ENCODE data around the gene NEK9. TPM values are rescaled to one million over a fixed set of nuclear protein-coding genes. Genes with fewer than 3 reads are reported as not detected.

The NEK9 gene
- total and polyA plus RNA-seq, 2 experiments from 2014 or later: 16.3 to 31.1 TPM

DNA sequence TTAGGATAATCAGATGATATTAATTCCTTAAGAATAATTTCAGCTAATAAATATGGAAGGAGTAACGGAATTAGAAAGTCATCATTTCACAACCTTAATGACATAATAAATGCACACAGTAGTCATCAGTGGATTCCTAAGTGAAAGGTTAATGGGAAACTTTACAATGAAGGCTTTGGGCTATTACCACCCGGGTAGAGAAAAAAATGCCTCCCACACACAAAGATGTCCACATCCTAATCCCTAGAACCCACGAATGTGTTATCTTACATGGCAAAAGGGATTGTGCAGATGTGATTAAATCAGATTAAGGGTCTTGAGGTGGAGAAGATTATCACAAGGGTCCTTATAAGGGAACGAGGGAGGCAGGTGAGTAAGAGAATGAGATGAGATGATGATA lies 43.9 kb upstream of the NEK9 start:
- DNase-seq (ENCODE audit: low spot score) (no peak), ATAC-seq (no peak)
- Histone ChIP-seq H3K4me3 (no peak overlapping the region), H3K9me2 (ENCODE audit: insufficient read depth) (no peaks in the 10 kb centered on the region), H3K27ac (ENCODE audit: low read depth) (no peak overlapping the region), H2AFZ (no peak overlapping the region), H3K27me3 (ENCODE audit: insufficient read depth) (no peaks in the 10 kb centered on the region), H3K4me1 (ENCODE audit: insufficient read depth) (peaks cover 32% of the 10 kb centered on the region), H4K20me1 (replicated peaks; ENCODE audit: insufficient read depth) (peaks cover 49% of the 10 kb centered on the region), H3K79me2 (replicated peaks; ENCODE audit: insufficient read depth) (peaks cover 100% of the 10 kb centered on the region), H3F3A (replicated peaks; ENCODE audit: low read depth) (no peaks in the 10 kb centered on the region), H3K36me3 (ENCODE audit: insufficient read depth) (no peaks in the 10 kb centered on the region), H3K4me2 (no peak overlapping the region)
- peaks cover 29% of the 10 kb centered on the region for H3K4me1 Mint-ChIP-seq
- H3K9me3 Mint-ChIP-seq: no peaks in the 10 kb centered on the region
- peaks cover 3% of the 10 kb centered on the region for H3K27me3 Mint-ChIP-seq (ENCODE audit: insufficient read depth, low read depth, poor library complexity)
- H3K36me3 Mint-ChIP-seq (ENCODE audit: low read depth): no peaks in the 10 kb centered on the region
- no peak overlapping the region for H3K4me3 Mint-ChIP-seq
- TF ChIP-seq NANOG (IDR thresholded peaks at IDR 0.05; ENCODE audit: borderline replicate concordance): no peak
- no peak for TF ChIP-seq CTCF (conservative IDR thresholded peaks at IDR 0.05; ENCODE audit: low read depth in 2 of 2)
- no peak for TF ChIP-seq STAT1 (IDR thresholded peaks at IDR 0.05; ENCODE audit: unreplicated experiment)
- no peak for TF ChIP-seq CREB1 (CRISPR knock-in tag; IDR thresholded peaks at IDR 0.05; ENCODE audit: low read depth)
- TF ChIP-seq JUNB (IDR thresholded peaks at IDR 0.05; ENCODE audit: unreplicated experiment): no peak
- no peak for TF ChIP-seq EZH2phosphoT487 (IDR thresholded peaks at IDR 0.05; ENCODE audit: unreplicated experiment)
- no peak for TF ChIP-seq EZH2 (IDR thresholded peaks at IDR 0.05; ENCODE audit: low read depth, unreplicated experiment)
- no peak for TF ChIP-seq ZNF462 (CRISPR knock-in tag; IDR thresholded peaks at IDR 0.05)
- TF ChIP-seq, protein P1, sequence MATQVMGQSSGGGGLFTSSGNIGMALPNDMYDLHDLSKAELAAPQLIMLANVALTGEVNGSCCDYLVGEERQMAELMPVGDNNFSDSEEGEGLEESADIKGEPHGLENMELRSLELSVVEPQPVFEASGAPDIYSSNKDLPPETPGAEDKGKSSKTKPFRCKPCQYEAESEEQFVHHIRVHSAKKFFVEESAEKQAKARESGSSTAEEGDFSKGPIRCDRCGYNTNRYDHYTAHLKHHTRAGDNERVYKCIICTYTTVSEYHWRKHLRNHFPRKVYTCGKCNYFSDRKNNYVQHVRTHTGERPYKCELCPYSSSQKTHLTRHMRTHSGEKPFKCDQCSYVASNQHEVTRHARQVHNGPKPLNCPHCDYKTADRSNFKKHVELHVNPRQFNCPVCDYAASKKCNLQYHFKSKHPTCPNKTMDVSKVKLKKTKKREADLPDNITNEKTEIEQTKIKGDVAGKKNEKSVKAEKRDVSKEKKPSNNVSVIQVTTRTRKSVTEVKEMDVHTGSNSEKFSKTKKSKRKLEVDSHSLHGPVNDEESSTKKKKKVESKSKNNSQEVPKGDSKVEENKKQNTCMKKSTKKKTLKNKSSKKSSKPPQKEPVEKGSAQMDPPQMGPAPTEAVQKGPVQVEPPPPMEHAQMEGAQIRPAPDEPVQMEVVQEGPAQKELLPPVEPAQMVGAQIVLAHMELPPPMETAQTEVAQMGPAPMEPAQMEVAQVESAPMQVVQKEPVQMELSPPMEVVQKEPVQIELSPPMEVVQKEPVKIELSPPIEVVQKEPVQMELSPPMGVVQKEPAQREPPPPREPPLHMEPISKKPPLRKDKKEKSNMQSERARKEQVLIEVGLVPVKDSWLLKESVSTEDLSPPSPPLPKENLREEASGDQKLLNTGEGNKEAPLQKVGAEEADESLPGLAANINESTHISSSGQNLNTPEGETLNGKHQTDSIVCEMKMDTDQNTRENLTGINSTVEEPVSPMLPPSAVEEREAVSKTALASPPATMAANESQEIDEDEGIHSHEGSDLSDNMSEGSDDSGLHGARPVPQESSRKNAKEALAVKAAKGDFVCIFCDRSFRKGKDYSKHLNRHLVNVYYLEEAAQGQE (IDR thresholded peaks at IDR 0.05; ENCODE audit: unreplicated experiment): no peak
- TF ChIP-seq ZNF331 (CRISPR knock-in tag; IDR thresholded peaks at IDR 0.05; ENCODE audit: low read depth): no peak
- no peak overlapping the region for H3K27ac Mint-ChIP-seq
